Measurements from ENCODE around the gene AP2A2.

GRCh38 chr11:991034-991433 lies 65.4 kb downstream of the AP2A2 start:
- TF ChIP-seq CTCF (IDR thresholded peaks at IDR 0.05) = no peak
- TF ChIP-seq POLR2A (IDR thresholded peaks at IDR 0.05) = no peak

All from breast epithelium (tissue), 3 donors.